CD4-positive, alpha-beta T cell (primary cell): ENCODE data around the gene AVP. TPM values are rescaled to one million over a fixed set of nuclear protein-coding genes. Genes with fewer than 3 reads are reported as not detected.

ENCODE experiments used
- ATAC-seq: fragments of 200-7000 bp; cut with Tn5 transposase; one replicate; pipeline ENCODE4 v1.10.0; 2022; ENCODE audit warnings: mild to moderate bottlenecking; ENCODE audit not compliant: poor library complexity
- CTCF ChIA-PET: fragments of 350-600 bp; sonication (Branson Sonifier 250); formaldehyde crosslinking; loops from one replicate; lab custom pipeline; 2021; ENCODE audit warnings: antibody characterized with exemption, inconsistent platforms; lab: Charles Lee
- POLR2A ChIA-PET: fragments of 350-600 bp; sonication (Branson Sonifier 250); formaldehyde crosslinking; loops from one replicate; lab custom pipeline; 2021; ENCODE audit warnings: antibody characterized with exemption, inconsistent platforms; lab: Charles Lee
- DNase-seq, 14 experiments: peaks; one replicate each; pipeline ENCODE4 v3.0.0-alpha.2; 2013 to 2020; ENCODE audit warnings: mixed read lengths in 2 of 14
- H3K27ac ChIP-seq, 2 donors: one replicate each; pipeline versions ENCODE4 v1.5.1 to v1.7.0; 2013; ENCODE audit warnings: low read length in 2 of 2, low read depth in 1 of 2, mild to moderate bottlenecking in 1 of 2
- H3K27me3 ChIP-seq, 2 experiments: 1 replicate in 1 of 2; 2 replicates in 1 of 2; pipeline versions ENCODE4 v1.6.1 to v1.7.0; 2013; ENCODE audit warnings: low read length in 2 of 2, control low read depth in 1 of 2, mild to moderate bottlenecking in 1 of 2, moderate library complexity in 1 of 2; ENCODE audit not compliant: insufficient read depth in 2 of 2, control insufficient read depth in 1 of 2
- H3K36me3 ChIP-seq: one replicate; pipeline ENCODE4 v1.6.1; 2013; ENCODE audit warnings: low read length, control low read depth; ENCODE audit not compliant: insufficient read depth
- H3K4me1 ChIP-seq: one replicate; pipeline ENCODE4 v1.6.1; 2013; ENCODE audit warnings: low read length, control low read depth; ENCODE audit not compliant: insufficient read depth
- H3K4me3 ChIP-seq: one replicate; pipeline ENCODE4 v1.5.1; 2013; ENCODE audit warnings: mild to moderate bottlenecking, low read length, moderate library complexity
- H3K9me3 ChIP-seq, 2 experiments: 1 replicate in 1 of 2; 2 replicates in 1 of 2; pipeline versions ENCODE4 v1.6.1 to v1.7.0; 2013; ENCODE audit warnings: low read length in 2 of 2, mild to moderate bottlenecking in 2 of 2, control low read depth in 1 of 2, moderate library complexity in 1 of 2; ENCODE audit not compliant: control insufficient read depth in 1 of 2, insufficient read depth in 1 of 2
- H3K27ac Mint-ChIP-seq: one replicate; pipeline ENCODE4 v1.8.0; 2020; ENCODE audit warnings: mixed read lengths
- H3K27me3 Mint-ChIP-seq: one replicate; pipeline ENCODE4 v1.8.0; 2021; ENCODE audit warnings: mixed read lengths
- H3K36me3 Mint-ChIP-seq: one replicate; pipeline ENCODE4 v1.8.0; 2021; ENCODE audit warnings: low read depth, mixed read lengths
- H3K4me1 Mint-ChIP-seq: one replicate; pipeline ENCODE4 v1.8.0; 2021; ENCODE audit warnings: low read depth, mixed read lengths
- H3K4me3 Mint-ChIP-seq: one replicate; pipeline ENCODE4 v1.8.0; 2020; ENCODE audit warnings: mild to moderate bottlenecking, mixed read lengths
- H3K9me3 Mint-ChIP-seq: one replicate; pipeline ENCODE4 v1.8.0; 2020; ENCODE audit warnings: mixed read lengths
- intact Hi-C, 2 experiments: fragments of 100-400 bp; cut with DNase I in 1 of 2; cut with micrococcal nuclease in 1 of 2; formaldehyde crosslinking; loops; one replicate each; pipeline versions ENCODE4 v1.15.1 to v1.9.0; 2023 to 2025; cut with DNase I, micrococcal nuclease
- total RNA-seq, 174 experiments: library from RNA in 2 of 174; stranded (reverse) in 2 of 174; gene quantifications; one replicate each; pipeline ENCODE4 v1.2.3 and lab custom pipeline; 2021 to 2026
- TF ChIP-seq, protein P1 (sequence below): fragments of 200-600 bp; IDR thresholded peaks from one replicate; pipeline ENCODE4 v1.8.0; 2022; ENCODE audit warnings: antibody characterized with exemption, mild to moderate bottlenecking

The AVP gene
- total RNA-seq, 2 experiments from 2014 or later, result 0.47 to 0.56 TPM

DNA sequence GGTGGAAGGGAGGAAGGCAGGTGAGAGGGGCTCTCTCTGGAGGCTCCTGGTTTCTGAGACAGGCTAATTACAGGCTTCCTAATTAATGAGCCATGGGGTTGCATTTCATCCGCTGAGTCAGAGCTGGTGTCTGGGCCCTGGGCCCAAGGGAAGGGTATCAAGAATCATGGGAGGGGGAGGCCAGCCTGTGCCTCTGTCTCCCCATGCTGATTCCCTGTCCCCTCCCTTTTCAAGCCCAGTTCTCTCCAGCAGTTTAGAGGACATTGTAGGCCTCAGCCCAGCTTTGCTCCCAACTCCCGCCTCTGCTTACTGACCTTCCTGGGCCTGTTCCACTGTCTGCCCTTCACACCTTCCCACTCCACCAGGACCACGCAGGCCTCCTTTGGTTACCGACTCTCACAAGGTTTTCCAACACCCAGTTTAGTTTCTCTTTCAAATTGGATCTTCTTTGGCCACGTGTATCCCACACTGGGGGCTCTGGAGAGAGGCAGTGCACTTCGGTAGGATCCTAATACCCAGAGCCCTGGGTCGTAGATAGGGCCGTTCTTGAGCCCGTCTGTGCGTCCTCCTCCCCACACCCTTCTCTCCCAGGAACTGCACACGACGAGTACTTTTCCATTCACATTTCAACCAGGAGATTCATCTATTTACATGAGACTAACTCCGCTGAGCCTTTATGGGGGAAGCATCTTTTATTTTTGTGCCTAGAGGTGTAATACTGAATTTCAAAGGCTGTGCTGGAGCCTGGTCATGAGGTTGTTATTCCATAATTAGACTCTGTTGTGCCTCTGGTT, 18.2 kb upstream of the AVP start:
- no peaks in the 10 kb centered on the region for H3K9me3 ChIP-seq
- ATAC-seq, result no peak
- no peaks in the 10 kb centered on the region for H3K9me3 Mint-ChIP-seq
- TF ChIP-seq, protein P1, sequence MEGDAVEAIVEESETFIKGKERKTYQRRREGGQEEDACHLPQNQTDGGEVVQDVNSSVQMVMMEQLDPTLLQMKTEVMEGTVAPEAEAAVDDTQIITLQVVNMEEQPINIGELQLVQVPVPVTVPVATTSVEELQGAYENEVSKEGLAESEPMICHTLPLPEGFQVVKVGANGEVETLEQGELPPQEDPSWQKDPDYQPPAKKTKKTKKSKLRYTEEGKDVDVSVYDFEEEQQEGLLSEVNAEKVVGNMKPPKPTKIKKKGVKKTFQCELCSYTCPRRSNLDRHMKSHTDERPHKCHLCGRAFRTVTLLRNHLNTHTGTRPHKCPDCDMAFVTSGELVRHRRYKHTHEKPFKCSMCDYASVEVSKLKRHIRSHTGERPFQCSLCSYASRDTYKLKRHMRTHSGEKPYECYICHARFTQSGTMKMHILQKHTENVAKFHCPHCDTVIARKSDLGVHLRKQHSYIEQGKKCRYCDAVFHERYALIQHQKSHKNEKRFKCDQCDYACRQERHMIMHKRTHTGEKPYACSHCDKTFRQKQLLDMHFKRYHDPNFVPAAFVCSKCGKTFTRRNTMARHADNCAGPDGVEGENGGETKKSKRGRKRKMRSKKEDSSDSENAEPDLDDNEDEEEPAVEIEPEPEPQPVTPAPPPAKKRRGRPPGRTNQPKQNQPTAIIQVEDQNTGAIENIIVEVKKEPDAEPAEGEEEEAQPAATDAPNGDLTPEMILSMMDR, result no peak
- peaks cover 23% of the 10 kb centered on the region for H3K4me1 ChIP-seq
- H3K27ac ChIP-seq, result no peak overlapping the region
- ChIA-PET CTCF (interaction anchor here (1.3 kb wide), 1 partner anchor 13 kb away, joined by 7 read pairs; no protein-coding TSS in a partner anchor), POLR2A (interaction anchor here (1.1 to 3.1 kb wide), 4 partner anchors 9 to 31 kb away, joined by 3 to 21 read pairs (median 6); partner anchors contain the start of gene OXT)
- peaks cover 7% of the 10 kb centered on the region for H3K36me3 Mint-ChIP-seq
- no peak overlapping the region for H3K4me3 ChIP-seq
- H3K36me3 ChIP-seq, result peaks cover 11% of the 10 kb centered on the region
- intact Hi-C loops, result no loop called here
- H3K27me3 ChIP-seq, result no peaks in the 10 kb centered on the region
- H3K4me3 Mint-ChIP-seq, result no peak overlapping the region
- no peaks in the 10 kb centered on the region for H3K27me3 Mint-ChIP-seq
- H3K27ac Mint-ChIP-seq, result peak overlapping the region; percentile 74
- no peak for DNase-seq
- peaks cover 24% of the 10 kb centered on the region for H3K4me1 Mint-ChIP-seq

DNA sequence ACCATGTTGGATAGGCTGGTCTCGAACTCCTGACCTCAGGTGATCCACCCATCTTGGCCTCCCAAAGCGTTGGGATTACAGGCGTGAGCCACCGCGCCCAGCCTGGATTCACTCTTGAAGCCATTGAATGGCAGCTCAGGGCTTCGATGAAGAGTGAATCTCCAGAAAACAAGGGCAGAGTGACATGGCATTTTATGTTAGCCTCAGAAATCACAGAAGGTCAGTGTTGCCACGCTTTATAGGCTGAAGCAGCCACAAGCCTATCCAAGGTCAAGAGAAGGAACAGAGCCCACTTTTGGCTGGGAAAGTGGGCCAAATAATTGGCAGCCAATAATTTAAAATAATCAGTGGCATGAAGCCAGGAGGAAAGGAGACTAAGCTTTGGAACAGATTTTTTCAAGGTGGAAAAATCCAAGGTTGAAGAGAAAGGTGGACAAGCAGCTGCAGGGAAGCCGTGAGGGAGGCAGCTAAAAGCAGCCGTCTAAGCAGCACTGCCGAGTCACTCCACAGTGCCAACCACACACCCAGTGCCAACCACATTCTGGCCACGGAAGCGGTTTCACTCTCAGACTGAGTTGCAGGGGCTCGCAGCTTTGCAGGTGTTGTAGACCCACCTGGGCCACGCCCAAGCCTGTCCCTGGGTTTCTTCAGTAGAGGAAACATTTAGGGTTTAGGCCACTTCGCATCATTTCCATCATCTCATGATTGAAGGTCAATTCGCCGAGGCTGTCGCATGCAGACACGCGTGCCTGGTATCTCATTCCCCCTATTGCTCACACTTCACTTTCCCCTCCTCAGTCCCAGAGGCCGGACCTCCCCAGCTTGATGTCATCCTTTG, 17.4 kb upstream of the AVP start:
- Mint-ChIP-seq H3K4me3 (no peak overlapping the region), H3K9me3 (no peaks in the 10 kb centered on the region), H3K4me1 (peaks cover 24% of the 10 kb centered on the region), H3K27ac (peak overlapping the region; percentile 74), H3K27me3 (no peaks in the 10 kb centered on the region), H3K36me3 (peaks cover 2% of the 10 kb centered on the region)
- H3K9me3 ChIP-seq, result no peaks in the 10 kb centered on the region
- POLR2A ChIA-PET, result interaction anchor here (1.1 to 3.1 kb wide), 4 partner anchors 9 to 58 kb away, joined by 3 to 21 read pairs (median 6); partner anchors contain the start of genes FASTKD5, OXT and UBOX5
- CTCF ChIA-PET, result interaction anchor here (0.9 kb wide), 1 partner anchor 76 kb away, joined by 3 read pairs; no protein-coding TSS in a partner anchor
- H3K27me3 ChIP-seq, result no peaks in the 10 kb centered on the region
- peak in 12 of 14 experiments; percentile 27 to 69 (median 48) for DNase-seq
- H3K36me3 ChIP-seq, result peaks cover 3% of the 10 kb centered on the region
- TF ChIP-seq, protein P1, result no peak
- intact Hi-C loops, result no loop called here
- H3K27ac ChIP-seq, result no peak overlapping the region
- no peak overlapping the region for H3K4me3 ChIP-seq
- peak; percentile 81 for ATAC-seq
- peaks cover 23% of the 10 kb centered on the region for H3K4me1 ChIP-seq

DNA sequence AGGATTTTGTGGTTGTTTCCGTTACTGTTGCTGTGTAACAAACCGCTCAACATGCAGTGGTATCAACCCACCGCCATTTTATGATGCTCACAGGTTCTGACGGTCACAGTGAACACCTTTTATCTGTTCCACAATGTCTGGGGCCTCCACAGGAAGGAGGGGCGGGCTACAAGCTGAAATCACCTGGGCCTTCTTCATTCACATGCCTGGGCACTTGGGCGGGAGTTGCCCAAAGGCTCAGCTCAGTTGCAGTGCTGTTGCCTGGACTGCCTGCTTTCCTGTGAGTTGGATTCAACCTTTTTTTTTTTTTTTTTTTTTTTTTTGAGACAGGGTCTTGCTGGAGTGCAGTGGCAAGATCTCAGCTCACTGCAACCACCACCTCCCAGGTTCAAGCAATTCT, 16.7 kb upstream of the AVP start:
- H3K4me3 Mint-ChIP-seq, result no peak overlapping the region
- peaks cover 23% of the 10 kb centered on the region for H3K4me1 ChIP-seq
- H3K27ac ChIP-seq, result no peak overlapping the region
- H3K9me3 Mint-ChIP-seq, result no peaks in the 10 kb centered on the region
- ChIA-PET CTCF (no interaction called here), POLR2A (interaction anchor here (1.1 to 3.1 kb wide), 3 partner anchors 8 to 58 kb away, joined by 4 to 21 read pairs (median 8); partner anchors contain the start of genes FASTKD5 and UBOX5)
- no peaks in the 10 kb centered on the region for H3K27me3 Mint-ChIP-seq
- ATAC-seq, result no peak
- TF ChIP-seq, protein P1, result no peak
- no peak overlapping the region for H3K27ac Mint-ChIP-seq
- peaks cover 24% of the 10 kb centered on the region for H3K4me1 Mint-ChIP-seq
- intact Hi-C loops, result no loop called here
- H3K27me3 ChIP-seq, result no peaks in the 10 kb centered on the region
- no peak overlapping the region for H3K4me3 ChIP-seq
- H3K9me3 ChIP-seq, result no peaks in the 10 kb centered on the region
- no peaks in the 10 kb centered on the region for H3K36me3 ChIP-seq
- no peaks in the 10 kb centered on the region for H3K36me3 Mint-ChIP-seq
- DNase-seq, result no peak
